GM18520 (cell line): ENCODE data around the gene TSPAN11.

ENCODE experiments used
- ATAC-seq: cut with Tn5 transposase; IDR thresholded peaks from one replicate; pipeline ENCODE4 v1.9.1; 2021; ENCODE audit not compliant: unreplicated experiment

TSPAN11 gene

DNA sequence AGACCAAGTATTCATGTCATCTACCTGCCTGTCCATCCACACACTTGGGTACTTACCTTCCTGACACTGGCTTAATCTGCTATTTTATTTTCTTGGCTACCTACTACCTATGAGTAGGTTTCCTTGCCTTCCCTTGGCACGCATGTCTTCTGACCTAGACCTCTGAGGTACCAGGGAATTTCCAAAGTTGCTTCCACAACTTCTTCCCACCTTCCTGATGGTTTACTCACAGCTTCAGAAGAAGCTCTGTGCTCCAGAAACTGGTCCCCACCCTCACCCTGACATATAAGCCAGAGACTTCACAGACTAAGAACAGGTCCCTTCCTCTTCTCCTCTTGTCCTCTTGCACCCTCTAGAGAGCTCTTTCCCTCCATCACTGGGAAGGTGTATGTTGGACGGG lies 111.4 kb downstream of the TSPAN11 start:
- ATAC-seq, result no peak

GRCh38 chr12:31041033-31041564 lies 114.6 kb downstream of the TSPAN11 start:
- no peak for ATAC-seq
